SHP77 treated with DMSO at 0.1 percent for 48 hours (cell line): ENCODE measurements around the gene ARL6IP4.

ENCODE experiments used
- DNase-seq: peaks from one replicate; lab custom pipeline; 2025; lab: John Stamatoyannopoulos, UW

The ARL6IP4 gene

GRCh38 chr12:122958198-122958888 lies 22.1 kb upstream of the ARL6IP4 start:
- DNase-seq = no peak

GRCh38 chr12:122959566-122960192 lies 20.8 kb upstream of the ARL6IP4 start:
- DNase-seq = no peak

- no peak for DNase-seq
These were observed 20.3 kb upstream of the ARL6IP4 start for GRCh38 chr12:122960193-122960569.

GRCh38 chr12:122961531-122962329 lies 18.8 kb upstream of the ARL6IP4 start:
- DNase-seq = no peak

- peak; percentile 63 for DNase-seq
These were observed 16.6 kb upstream of the ARL6IP4 start for GRCh38 chr12:122963941-122964265.

GRCh38 chr12:122964439-122965257 lies 15.8 kb upstream of the ARL6IP4 start:
- DNase-seq = no peak

GRCh38 chr12:122965321-122965751 lies 15.1 kb upstream of the ARL6IP4 start:
- no peak for DNase-seq

GRCh38 chr12:122965851-122966742 lies 14.4 kb upstream of the ARL6IP4 start, which contains the start of gene ABCB9:
ABCB9 (minus strand) TSS chr12:122966463; CDS start chr12:122960235, 6,228 bp downstream.
- DNase-seq = peak; percentile 47

GRCh38 chr12:122966743-122967550 lies 13.5 kb upstream of the ARL6IP4 start:
- no peak for DNase-seq

GRCh38 chr12:122968104-122968503 lies 12.4 kb upstream of the ARL6IP4 start:
- DNase-seq = no peak

GRCh38 chr12:122969676-122970075 lies 10.8 kb upstream of the ARL6IP4 start:
- no peak for DNase-seq

- peak; percentile 97 for DNase-seq
These were observed 6.1 kb upstream of the ARL6IP4 start for GRCh38 chr12:122974274-122974891.

GRCh38 chr12:122974892-122975789 lies 5.3 kb upstream of the ARL6IP4 start, which contains the start of gene OGFOD2:
OGFOD2 (plus strand) TSS chr12:122975244; CDS start chr12:122975252, 8 bp downstream.
- DNase-seq = peak; percentile 88

GRCh38 chr12:122975790-122976647 lies 4.5 kb upstream of the ARL6IP4 start:
- no peak for DNase-seq

GRCh38 chr12:122976648-122976975 lies 3.9 kb upstream of the ARL6IP4 start:
- DNase-seq = no peak

- no peak for DNase-seq
These were observed 3.3 kb upstream of the ARL6IP4 start for GRCh38 chr12:122977153-122977552.

- no peak for DNase-seq
These were observed 2.7 kb upstream of the ARL6IP4 start for GRCh38 chr12:122977655-122978392.
